ENCODE results near the gene ESD.

- no peak for TF ChIP-seq EZH2phosphoT487 (IDR thresholded peaks at IDR 0.05; ENCODE audit: insufficient read depth, low read depth)
- no peak for TF ChIP-seq EZH2 (IDR thresholded peaks at IDR 0.05; ENCODE audit: insufficient read depth, poor library complexity, severe bottlenecking)
Observed at GRCh38 chr13:46739447-46740098, 57.4 kb downstream of the ESD start.

Data from GM23248 (cell line).